HG02943 (cell line): Measurements from ENCODE around the gene RNF224.
"Not testable (repeated sequence)": the region's sequence is repeated elsewhere in the genome, so short reads cannot be mapped to it uniquely, and the experiment has no call there.

ENCODE experiments used
- ATAC-seq: cut with Tn5 transposase; IDR thresholded peaks from one replicate; pipeline ENCODE4 v1.9.1; 2021; ENCODE audit warnings: mild to moderate bottlenecking, low read depth, moderate library complexity; ENCODE audit not compliant: unreplicated experiment

Gene RNF224

GRCh38 chr9:137251490-137252268, 24.4 kb downstream of the RNF224 start:
- ATAC-seq, result no peak

- ATAC-seq, result no peak
These were observed 25.5 kb downstream of the RNF224 start for GRCh38 chr9:137252555-137253506.

GRCh38 chr9:137253717-137254623, 26.7 kb downstream of the RNF224 start:
- no peak for ATAC-seq

- peak; percentile 59 for ATAC-seq
These were observed 27.5 kb downstream of the RNF224 start, which contains the start of gene NELFB for GRCh38 chr9:137254624-137255447. Gene NELFB (plus strand): TSS chr9:137255327.

GRCh38 chr9:137255448-137256114, 28.3 kb downstream of the RNF224 start:
- peak; percentile 25 for ATAC-seq

- no peak for ATAC-seq
These were observed 29.1 kb downstream of the RNF224 start for GRCh38 chr9:137256362-137256761.

- no peak for ATAC-seq
These were observed 29.6 kb downstream of the RNF224 start for GRCh38 chr9:137256856-137257255.

- ATAC-seq, result not testable (repeated sequence)
These were observed 35.0 kb downstream of the RNF224 start for GRCh38 chr9:137262173-137262908.

GRCh38 chr9:137262909-137263285, 35.6 kb downstream of the RNF224 start:
- ATAC-seq, result no peak

- no peak for ATAC-seq
These were observed 36.2 kb downstream of the RNF224 start for GRCh38 chr9:137263506-137263905.

- no peak for ATAC-seq
These were observed 36.8 kb downstream of the RNF224 start for GRCh38 chr9:137264067-137264466.

GRCh38 chr9:137265496-137266161, 38.3 kb downstream of the RNF224 start:
- no peak for ATAC-seq

GRCh38 chr9:137266162-137266527, 38.8 kb downstream of the RNF224 start:
- no peak for ATAC-seq

- ATAC-seq, result no peak
These were observed 39.5 kb downstream of the RNF224 start for GRCh38 chr9:137266585-137267453.

GRCh38 chr9:137267933-137268355, 40.6 kb downstream of the RNF224 start:
- no peak for ATAC-seq

GRCh38 chr9:137268538-137269201, 41.4 kb downstream of the RNF224 start:
- no peak for ATAC-seq
